Activated T-cell treated with anti-CD3 and anti-CD28 coated beads, Interleukin-2, amount 50 U/mL, for 4 hours (primary cell): ENCODE measurements around the gene DLG4. TPM values are rescaled to one million over a fixed set of nuclear protein-coding genes. Genes with fewer than 3 reads are reported as not detected.

Experiments
- ATAC-seq, 2 donors: fragments of 200-7000 bp; cut with Tn5 transposase; one replicate each; pipeline ENCODE4 v1.10.0; 2021
- DNase-seq: peaks from one replicate; pipeline ENCODE4 v3.0.0-alpha.2; 2020
- H3K27me3 Mint-ChIP-seq: one replicate; pipeline ENCODE4 v1.8.0; 2021; ENCODE audit warnings: low read depth, mixed read lengths
- H3K36me3 Mint-ChIP-seq: one replicate; pipeline ENCODE4 v1.8.0; 2022; ENCODE audit warnings: mixed read lengths; ENCODE audit not compliant: insufficient read depth
- H3K4me1 Mint-ChIP-seq: one replicate; pipeline ENCODE4 v1.8.0; 2021; ENCODE audit warnings: low read depth, mixed read lengths
- H3K4me3 Mint-ChIP-seq: one replicate; pipeline ENCODE4 v1.8.0; 2021; ENCODE audit warnings: mild to moderate bottlenecking, moderate library complexity, mixed read lengths
- H3K9me3 Mint-ChIP-seq: one replicate; pipeline ENCODE4 v1.8.0; 2021; ENCODE audit warnings: mixed read lengths
- total RNA-seq, 3 donors: library from RNA; stranded (reverse); gene quantifications; one replicate each; pipeline ENCODE4 v1.2.1, GENCODE V29; 2021

DLG4 gene
- 1 to 10 TPM; 4.2 to 6.5 (median 5.7) TPM for total RNA-seq

DNA sequence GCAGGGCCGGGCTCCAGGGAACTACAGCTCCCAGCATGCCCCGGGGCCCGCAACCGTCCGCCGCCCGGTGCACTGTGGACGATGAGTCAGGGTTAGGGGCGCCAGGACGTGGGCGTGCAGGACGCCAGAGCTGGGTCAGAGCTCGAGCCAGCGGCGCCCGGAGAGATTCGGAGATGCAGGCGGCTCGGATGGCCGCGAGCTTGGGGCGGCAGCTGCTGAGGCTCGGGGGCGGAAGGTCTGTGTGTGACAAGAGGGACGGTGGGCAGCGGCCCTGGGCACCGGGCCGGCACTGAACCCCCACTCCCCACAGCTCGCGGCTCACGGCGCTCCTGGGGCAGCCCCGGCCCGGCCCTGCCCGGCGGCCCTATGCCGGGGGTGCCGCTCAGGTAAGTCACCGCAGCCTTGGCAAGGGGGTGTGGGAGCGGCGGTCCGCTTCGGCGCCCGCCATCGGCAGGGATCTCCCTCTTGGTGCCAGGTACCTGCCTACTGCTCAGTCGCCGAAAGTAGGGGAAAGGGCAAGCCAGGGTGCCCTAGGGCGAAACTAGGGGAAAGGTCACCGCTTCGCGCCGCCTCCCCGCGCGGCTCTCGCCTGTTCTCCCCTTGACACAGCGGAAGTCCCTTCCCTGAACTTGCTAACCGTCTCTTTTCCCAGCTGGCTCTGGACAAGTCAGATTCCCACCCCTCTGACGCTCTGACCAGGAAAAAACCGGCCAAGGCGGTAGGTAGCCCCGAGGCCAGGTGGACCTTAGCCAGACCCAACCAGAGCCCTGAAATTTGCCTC is at the start of gene DLG4, which contains the start of gene ACADVL:
Gene DLG4 (minus strand): TSS at position 25 of the 781 bp plus-strand sequence.
Gene ACADVL (plus strand): TSS at position 127 of the 781 bp plus-strand sequence. CDS start 47 bp downstream, at position 174.
- peaks cover 53% of the 10 kb centered on the region for H3K4me1 Mint-ChIP-seq
- no peaks in the 10 kb centered on the region for H3K9me3 Mint-ChIP-seq
- peak; percentile 69 to 71 for ATAC-seq
- peak; percentile 73 for DNase-seq
- peaks cover 12% of the 10 kb centered on the region for H3K36me3 Mint-ChIP-seq
- peak within 1 kb of the TSS; percentile 94 for H3K4me3 Mint-ChIP-seq
- H3K27me3 Mint-ChIP-seq: no peaks in the 10 kb centered on the region

DNA sequence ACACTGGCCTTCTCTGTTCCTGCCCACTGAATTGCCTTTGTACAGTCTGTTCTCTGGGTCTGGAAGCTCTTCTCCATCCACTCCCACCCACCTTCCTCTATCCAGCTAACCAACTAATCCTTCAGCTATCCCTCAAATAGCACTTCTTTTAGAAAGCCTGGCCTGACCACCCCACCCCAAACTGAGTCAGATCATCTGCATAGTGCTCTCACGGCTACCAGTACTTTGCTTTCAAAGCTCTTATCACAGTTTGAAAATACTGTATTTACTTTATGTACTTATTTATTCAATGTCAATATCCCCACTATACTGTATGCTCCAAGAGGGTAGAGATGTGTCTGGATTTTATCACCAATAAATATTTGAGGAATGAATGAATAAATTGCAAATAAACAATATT is 47.1 kb upstream of the DLG4 start:
- Mint-ChIP-seq H3K9me3 (no peaks in the 10 kb centered on the region), H3K36me3 (no peaks in the 10 kb centered on the region), H3K4me1 (peaks cover 20% of the 10 kb centered on the region), H3K27me3 (peaks cover 25% of the 10 kb centered on the region), H3K4me3 (no peak overlapping the region)
- ATAC-seq (no peak), DNase-seq (no peak)

DNA sequence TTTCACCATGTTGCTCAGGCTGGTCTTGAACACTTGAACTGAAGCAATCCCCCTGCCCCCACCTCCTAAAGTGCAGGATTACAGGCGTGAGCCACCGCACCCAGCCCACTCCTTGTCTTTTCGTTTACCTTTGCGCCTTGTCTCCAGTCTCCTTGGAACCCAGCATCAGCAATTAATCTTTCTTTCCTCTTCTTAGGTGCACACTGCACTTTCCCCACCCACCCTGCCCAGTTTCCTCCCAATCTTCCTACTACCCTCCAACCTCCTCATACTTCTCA is 44.1 kb upstream of the DLG4 start:
- Mint-ChIP-seq H3K27me3 (peaks cover 25% of the 10 kb centered on the region), H3K36me3 (no peaks in the 10 kb centered on the region), H3K4me3 (peak overlapping the region; percentile 22), H3K4me1 (peaks cover 26% of the 10 kb centered on the region), H3K9me3 (no peaks in the 10 kb centered on the region)
- no peak for DNase-seq
- ATAC-seq: no peak

DNA sequence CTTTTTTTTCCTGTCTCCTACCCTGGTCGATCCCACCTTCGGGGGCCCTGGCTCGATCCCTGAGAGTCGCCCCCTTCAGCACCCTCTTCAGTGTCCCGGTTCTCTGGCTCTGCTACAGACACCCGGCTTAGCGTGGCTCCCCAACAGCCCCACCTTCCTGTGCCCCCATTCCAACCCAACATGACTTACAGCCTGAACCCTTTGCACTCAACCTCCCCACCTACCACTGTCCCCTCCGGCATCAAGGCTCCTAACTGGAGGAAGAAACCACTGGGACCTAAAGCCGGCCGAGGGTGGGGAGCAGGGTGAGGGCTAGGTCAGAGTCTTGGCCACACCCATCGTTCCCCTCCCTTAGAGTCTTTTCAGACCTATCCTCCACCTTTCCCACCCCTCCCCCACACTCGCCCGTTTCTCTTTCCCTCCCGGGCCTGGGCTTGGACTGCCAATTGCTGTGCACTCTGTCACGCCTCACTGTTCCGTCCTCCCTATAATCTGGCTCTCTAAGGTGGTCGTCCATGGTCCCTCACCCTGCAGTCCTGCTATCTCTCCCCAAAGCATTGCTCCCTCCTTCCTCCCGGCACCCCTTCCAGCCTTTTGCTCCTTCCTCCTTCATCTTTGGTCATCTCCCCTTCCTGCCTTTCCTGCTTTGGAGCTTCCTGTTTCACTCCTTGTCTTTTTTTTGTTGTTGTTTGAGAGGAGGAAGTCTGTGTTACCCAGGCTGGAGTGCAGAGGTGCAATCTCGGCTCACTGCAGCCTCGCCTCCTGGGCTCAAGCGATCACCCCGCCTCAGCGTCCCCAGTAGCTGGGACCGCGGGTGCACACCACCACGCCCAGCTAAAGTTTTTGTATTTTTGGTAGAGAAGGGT is 43.5 kb upstream of the DLG4 start:
- Mint-ChIP-seq H3K4me3 (peak overlapping the region; percentile 57), H3K9me3 (no peaks in the 10 kb centered on the region), H3K36me3 (no peaks in the 10 kb centered on the region), H3K27me3 (peaks cover 25% of the 10 kb centered on the region), H3K4me1 (peaks cover 26% of the 10 kb centered on the region)
- DNase-seq (no peak), ATAC-seq (peak; percentile 9 to 18)

DNA sequence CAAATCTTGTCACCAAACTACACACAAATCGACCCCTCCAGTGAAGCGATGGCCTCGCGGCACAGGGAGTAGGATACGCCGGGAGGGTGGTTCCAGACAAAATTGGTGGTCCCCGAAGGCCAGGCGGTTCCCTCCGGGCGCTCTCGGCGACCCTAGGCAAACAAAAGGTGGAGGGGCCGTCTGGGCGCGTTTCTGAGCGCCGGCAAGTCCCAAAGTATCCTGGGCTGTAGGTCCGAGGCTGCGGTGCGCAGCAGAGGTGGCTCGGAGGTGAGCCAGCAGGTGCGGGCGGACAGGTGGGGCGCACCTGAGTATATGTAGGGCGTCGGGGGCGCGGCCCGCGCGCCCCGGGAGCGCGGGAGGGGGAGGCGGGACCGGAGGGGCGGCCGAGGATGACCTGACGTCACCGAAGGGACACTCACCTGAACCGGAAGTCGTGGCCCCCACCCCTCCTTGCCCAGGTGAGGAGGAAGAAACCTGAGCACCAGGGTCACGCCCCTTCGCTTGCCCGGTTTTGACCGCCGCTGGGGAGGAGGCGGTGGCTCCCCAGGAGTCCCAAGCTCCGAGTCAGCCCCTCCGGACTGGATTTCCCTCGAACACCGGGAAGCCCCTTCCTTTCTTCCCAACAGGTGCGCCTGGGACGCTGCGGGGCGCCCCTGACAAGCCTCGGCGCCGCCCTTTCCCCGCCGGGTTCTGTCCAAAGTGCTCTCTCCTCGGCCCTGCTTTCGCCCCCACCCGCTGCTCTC is 42.7 kb upstream of the DLG4 start, which contains the start of gene CLDN7:
Gene CLDN7 (minus strand): TSS at position 287 of the 743 bp plus-strand sequence. CDS start 435 bp downstream, outside the sequence.
- Mint-ChIP-seq H3K4me1 (peaks cover 26% of the 10 kb centered on the region), H3K4me3 (peak within 1 kb of the TSS; percentile 59), H3K36me3 (no peaks in the 10 kb centered on the region), H3K9me3 (no peaks in the 10 kb centered on the region), H3K27me3 (peaks cover 25% of the 10 kb centered on the region)
- ATAC-seq (no peak), DNase-seq (no peak)

DNA sequence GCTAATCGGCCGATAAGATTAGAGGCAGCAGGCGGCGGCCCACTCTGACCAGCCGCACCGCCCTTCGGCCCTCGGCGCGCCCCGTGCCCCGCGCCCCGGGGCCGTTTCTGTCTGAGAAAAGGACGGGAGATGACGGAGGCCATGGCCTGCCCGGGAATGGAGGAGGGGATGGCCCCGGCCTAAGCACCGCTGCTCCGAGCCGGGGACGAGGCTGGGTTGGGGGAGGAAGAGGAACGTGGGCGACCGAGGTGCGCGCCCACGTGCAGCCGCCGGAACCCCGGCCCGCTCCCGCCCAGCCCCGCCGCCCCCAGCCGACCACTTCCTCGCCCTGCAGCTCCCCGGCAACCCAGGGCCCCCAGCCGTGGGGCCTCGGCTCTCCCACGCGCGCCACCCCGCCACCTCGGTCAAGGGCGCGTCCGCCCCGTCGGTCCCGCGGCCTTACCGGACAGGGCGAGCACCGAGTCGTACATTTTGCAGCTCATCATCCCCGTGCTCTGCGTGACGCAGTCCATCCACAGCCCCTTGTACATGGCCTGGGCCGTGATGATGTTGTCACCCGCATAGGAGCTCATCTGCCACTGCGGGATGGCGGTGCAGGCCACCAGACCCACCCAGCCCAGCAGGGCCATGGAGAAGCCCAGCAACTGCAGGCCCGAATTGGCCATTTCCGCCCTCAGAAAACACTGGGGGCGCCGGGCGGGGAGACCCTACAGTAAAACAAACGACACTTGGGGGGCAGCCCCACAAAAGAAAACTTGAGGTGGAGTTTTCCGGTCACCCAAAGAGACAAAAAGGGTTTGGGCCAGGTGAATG is 41.9 kb upstream of the DLG4 start:
- ATAC-seq: peak; percentile 46 to 49

DNA sequence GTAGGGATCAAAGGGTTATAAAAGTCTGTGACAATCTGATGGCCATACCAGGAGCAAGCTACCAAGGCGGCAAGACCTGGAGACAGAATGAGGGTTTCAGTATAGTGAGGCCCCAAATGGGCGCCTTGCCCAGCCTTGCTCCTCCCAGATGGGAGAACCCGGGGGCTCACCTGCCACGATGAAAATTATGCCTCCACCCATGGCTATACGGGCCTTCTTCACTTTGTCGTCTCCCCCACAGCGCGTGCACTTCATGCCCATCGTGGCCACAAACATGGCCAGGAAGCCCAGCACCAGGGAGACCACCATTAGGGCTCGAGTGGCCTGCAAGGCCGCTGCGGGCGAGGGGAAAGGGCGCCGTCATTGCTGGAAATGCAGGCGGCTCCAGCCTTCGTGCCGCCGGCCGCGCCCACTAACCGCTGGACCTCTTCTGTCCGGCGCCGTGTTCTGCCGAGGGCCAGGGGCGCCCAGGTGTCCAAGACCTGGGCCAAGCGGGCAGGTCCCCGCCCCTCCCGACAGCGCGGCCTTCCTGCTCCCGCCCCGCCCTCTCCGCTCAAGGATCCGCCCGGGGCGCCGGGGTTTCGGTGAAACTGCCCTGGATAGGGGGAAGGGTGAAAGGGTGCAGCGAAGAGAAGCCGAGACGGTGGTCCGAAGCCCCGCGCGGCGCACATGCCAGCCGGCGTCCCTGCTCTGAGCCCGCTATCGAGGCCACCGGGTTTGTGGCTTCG is 41.2 kb upstream of the DLG4 start:
- Mint-ChIP-seq H3K4me1 (peaks cover 26% of the 10 kb centered on the region), H3K27me3 (peaks cover 20% of the 10 kb centered on the region), H3K4me3 (peak overlapping the region; percentile 54), H3K9me3 (no peaks in the 10 kb centered on the region), H3K36me3 (peaks cover 7% of the 10 kb centered on the region)
- ATAC-seq (peak; percentile 50 to 53), DNase-seq (no peak)

More for the DNA sequence above, 41.9 kb upstream of the DLG4 start:
- Mint-ChIP-seq H3K36me3 (peaks cover 3% of the 10 kb centered on the region), H3K27me3 (peaks cover 22% of the 10 kb centered on the region), H3K4me1 (peaks cover 26% of the 10 kb centered on the region), H3K9me3 (no peaks in the 10 kb centered on the region), H3K4me3 (peak overlapping the region; percentile 59)
- peak; percentile 36 for DNase-seq

DNA sequence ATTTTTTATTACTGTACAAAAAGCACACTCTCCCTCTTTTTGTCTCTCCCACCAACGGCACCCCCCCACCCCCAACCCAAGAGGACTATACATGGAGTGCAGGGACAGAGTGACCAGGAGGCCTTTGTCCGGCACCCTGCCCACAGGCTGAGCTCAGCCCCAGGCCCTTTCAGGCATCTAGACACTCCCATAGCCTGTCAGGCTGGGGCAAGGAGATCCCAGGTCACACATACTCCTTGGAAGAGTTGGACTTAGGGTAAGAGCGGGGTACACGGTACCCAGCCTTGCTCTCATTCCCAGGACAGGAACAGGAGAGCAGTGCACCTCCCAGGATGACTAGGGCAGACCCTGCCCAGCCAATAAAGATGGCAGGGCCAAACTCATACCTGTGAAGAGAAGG is 40.5 kb upstream of the DLG4 start:
- H3K27me3 Mint-ChIP-seq: peaks cover 18% of the 10 kb centered on the region
- no peaks in the 10 kb centered on the region for H3K9me3 Mint-ChIP-seq
- peaks cover 26% of the 10 kb centered on the region for H3K4me1 Mint-ChIP-seq
- no peak for ATAC-seq
- H3K4me3 Mint-ChIP-seq: peak overlapping the region; percentile 11
- H3K36me3 Mint-ChIP-seq: peaks cover 7% of the 10 kb centered on the region
- DNase-seq: no peak

DNA sequence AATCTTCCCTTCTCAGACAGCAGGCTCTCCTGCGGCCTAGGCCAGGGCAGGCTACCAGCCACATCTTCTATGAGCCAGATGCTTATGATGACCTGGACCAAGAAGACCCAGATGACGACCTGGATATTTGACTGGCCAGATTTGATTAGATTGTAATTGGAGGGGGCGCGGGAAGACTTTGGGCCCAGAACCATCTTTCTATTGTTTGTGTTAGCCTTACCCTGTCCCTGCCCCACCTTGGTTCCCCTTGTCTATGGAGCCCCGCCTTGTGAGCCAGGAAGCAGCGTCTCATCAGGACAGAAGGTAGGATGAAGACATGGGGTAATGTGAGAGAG is 39.9 kb upstream of the DLG4 start:
- no peak for DNase-seq
- Mint-ChIP-seq H3K27me3 (peaks cover 16% of the 10 kb centered on the region), H3K36me3 (peaks cover 12% of the 10 kb centered on the region), H3K4me1 (peaks cover 28% of the 10 kb centered on the region), H3K9me3 (no peaks in the 10 kb centered on the region), H3K4me3 (no peak overlapping the region)
- no peak for ATAC-seq

DNA sequence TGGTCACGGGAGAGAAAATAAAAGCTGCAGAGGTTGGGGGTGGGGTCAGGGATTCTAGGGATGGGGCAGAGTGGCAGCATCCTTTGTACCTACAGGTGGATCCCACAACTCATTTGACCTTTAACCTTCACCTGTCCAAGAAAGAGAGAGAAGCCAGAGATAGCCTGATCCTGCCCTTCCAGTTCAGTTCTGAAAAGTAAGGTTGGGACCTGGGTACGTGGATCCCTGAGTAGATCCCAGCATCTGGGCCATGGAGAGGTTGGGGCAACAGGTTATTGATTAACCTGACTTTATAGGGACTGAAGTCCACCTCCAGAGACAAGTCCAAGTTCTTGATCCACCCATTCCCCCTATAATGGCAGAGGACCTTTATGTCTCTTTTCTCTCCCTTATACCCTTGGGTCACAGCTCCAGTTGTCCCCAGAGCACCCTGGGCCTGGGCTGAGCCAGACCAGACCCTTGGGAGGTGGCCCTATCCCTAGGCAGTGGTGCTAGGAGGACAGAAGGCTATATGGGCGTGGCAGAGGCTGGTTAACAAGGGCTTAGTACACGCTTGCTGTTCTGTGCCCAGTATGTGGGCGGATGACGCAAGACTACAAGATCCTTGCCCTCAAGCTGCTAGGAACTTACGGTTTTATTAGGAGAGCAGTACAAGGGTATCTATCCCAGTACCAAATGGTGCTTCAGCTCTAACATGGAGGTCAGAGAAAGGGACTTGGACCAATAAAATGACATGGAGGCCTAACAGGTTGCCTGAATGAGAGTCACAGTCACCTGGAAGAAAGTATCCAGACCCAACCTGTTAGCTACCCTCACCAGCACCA is 39.3 kb upstream of the DLG4 start:
- Mint-ChIP-seq H3K4me3 (no peak overlapping the region), H3K9me3 (no peaks in the 10 kb centered on the region), H3K27me3 (peaks cover 11% of the 10 kb centered on the region), H3K4me1 (peaks cover 27% of the 10 kb centered on the region), H3K36me3 (peaks cover 13% of the 10 kb centered on the region)
- DNase-seq (no peak), ATAC-seq (no peak)

DNA sequence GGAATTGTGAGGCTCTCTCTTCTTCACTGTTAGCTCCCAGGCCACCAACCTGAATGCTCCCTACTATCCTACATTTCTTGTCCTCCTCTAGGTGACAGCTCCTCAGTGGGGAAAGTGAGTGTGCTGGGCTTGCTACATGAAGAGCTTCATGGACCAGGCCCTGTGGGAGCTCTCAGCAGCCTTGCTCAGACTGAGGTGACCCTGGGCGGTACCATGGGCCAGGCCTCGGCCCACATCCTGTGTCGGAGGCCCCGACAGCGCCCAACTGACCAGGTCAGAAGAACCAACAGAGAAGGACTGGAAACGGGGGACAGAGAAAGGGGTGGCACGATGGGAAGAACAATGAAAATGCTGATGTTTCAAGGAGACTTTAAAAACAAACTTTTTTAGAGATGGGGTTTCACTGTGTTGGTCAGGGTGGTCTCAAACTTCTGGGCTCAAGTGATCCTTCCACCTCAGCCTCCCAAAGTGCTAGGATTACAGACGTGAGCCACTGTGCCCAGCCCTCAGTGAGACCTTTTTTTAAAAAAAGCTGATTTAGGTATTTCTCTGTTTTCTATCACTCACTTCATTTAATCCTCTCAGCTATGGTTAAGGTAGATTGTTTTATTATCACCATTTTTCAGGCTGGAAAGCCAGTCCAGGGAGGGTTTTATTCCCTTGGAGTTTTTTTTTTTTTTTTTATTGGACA is 37.3 kb upstream of the DLG4 start:
- H3K9me3 Mint-ChIP-seq: no peaks in the 10 kb centered on the region
- peaks cover 20% of the 10 kb centered on the region for H3K4me1 Mint-ChIP-seq
- DNase-seq (no peak), ATAC-seq (no peak)
- no peaks in the 10 kb centered on the region for H3K27me3 Mint-ChIP-seq
- peaks cover 20% of the 10 kb centered on the region for H3K36me3 Mint-ChIP-seq
- H3K4me3 Mint-ChIP-seq: no peak overlapping the region

DNA sequence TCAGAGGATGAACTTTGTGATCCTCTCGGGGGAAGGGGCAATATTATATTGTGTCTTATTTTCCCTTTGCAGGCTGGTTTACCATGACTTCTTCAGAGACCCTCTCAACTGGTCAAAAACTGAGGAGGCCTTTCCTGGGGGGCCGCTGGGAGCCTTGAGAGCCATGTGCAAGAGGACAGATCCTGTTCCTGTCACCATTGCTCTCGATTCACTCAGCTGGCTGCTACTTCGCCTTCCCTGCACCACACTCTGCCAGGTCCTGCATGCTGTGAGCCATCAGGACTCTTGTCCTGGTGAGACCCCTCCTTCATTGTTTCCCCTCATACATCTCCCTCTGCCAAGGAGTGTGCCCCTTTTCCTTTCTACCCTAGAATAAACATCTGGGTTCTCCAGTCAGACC is 34.9 kb upstream of the DLG4 start:
- no peaks in the 10 kb centered on the region for H3K27me3 Mint-ChIP-seq
- H3K36me3 Mint-ChIP-seq: peaks cover 20% of the 10 kb centered on the region
- peaks cover 26% of the 10 kb centered on the region for H3K4me1 Mint-ChIP-seq
- no peaks in the 10 kb centered on the region for H3K9me3 Mint-ChIP-seq
- DNase-seq (no peak), ATAC-seq (no peak)
- H3K4me3 Mint-ChIP-seq: no peak overlapping the region
